Left ventricle myocardium inferior (tissue), 1 donor: ENCODE measurements around the gene GFRAL. TPM values are rescaled to one million over a fixed set of nuclear protein-coding genes. Genes with fewer than 3 reads are reported as not detected.

Source experiments
- DNase-seq: peaks from one replicate; pipeline ENCODE4 v3.0.0-alpha.2; 2020
- H3K27ac ChIP-seq: fragments of 200-600 bp; replicated peaks from 2 replicates; pipeline ENCODE4 v1.8.0; 2021
- H3K27me3 ChIP-seq: fragments of 200-600 bp; 2 replicates; pipeline ENCODE4 v1.8.0; 2021; ENCODE audit warnings: low read depth
- H3K36me3 ChIP-seq: fragments of 200-600 bp; 2 replicates; pipeline ENCODE4 v1.8.0; 2021
- H3K4me1 ChIP-seq: fragments of 200-600 bp; 2 replicates; pipeline ENCODE4 v1.8.0; 2021
- H3K4me3 ChIP-seq: fragments of 200-600 bp; 2 replicates; pipeline ENCODE4 v1.8.0; 2021; ENCODE audit warnings: mild to moderate bottlenecking, moderate library complexity
- H3K9me3 ChIP-seq: fragments of 200-600 bp; replicated peaks from 2 replicates; pipeline ENCODE4 v1.8.0; 2021
- intact Hi-C: fragments of 100-400 bp; cut with micrococcal nuclease; formaldehyde crosslinking; loops from one replicate; pipeline ENCODE4 v1.11.0; 2022
- long read RNA-seq: library from polyadenylated mRNA; unstranded; transcript quantifications from one replicate; pipeline ENCODE4 v2.0.0, GENCODE V29; 2021
- total RNA-seq: library from RNA; stranded (reverse); fragmentation: NEBNext Ultra II Directional; extraction: Animal tissue kit (Norgen Biotek cat#: 25700); gene quantifications from one replicate; pipeline ENCODE4 v1.2.1, GENCODE V29; 2021
- TF ChIP-seq, protein P1 (sequence below): fragments of 200-600 bp; IDR thresholded peaks from 2 replicates; pipeline ENCODE4 v1.8.0; 2021; ENCODE audit warnings: antibody characterized with exemption, mild to moderate bottlenecking, borderline replicate concordance
- donor health status: DM: no; HTN: yes; CAD: no; lungs with severe emphysema.

Gene GFRAL, protein sequence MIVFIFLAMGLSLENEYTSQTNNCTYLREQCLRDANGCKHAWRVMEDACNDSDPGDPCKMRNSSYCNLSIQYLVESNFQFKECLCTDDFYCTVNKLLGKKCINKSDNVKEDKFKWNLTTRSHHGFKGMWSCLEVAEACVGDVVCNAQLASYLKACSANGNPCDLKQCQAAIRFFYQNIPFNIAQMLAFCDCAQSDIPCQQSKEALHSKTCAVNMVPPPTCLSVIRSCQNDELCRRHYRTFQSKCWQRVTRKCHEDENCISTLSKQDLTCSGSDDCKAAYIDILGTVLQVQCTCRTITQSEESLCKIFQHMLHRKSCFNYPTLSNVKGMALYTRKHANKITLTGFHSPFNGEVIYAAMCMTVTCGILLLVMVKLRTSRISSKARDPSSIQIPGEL
- total RNA-seq = not detected
- long read RNA-seq = 0 reads

DNA sequence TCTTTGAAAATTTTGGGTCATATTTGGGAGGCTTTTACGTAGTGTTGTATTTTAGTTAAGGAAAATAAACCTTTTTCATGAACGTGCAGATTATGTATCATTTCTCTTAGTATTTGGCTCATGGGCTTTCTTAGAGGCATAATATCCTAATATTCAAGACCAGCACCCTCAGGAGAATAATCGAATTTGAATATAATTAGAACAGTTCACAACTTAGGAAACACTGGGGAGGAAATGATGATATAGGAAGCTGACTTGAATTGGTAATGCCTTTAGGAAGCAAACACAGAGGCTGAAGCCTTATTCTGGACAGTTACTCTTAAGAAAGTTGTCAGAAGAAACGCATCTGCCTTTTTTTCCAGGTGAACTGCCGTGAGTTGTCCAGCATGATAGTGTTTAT, at the start of gene GFRAL:
GFRAL (plus strand) TSS at position 301 of the 400 bp plus-strand sequence; CDS start at position 387, 86 bp downstream.
- TF ChIP-seq, protein P1, sequence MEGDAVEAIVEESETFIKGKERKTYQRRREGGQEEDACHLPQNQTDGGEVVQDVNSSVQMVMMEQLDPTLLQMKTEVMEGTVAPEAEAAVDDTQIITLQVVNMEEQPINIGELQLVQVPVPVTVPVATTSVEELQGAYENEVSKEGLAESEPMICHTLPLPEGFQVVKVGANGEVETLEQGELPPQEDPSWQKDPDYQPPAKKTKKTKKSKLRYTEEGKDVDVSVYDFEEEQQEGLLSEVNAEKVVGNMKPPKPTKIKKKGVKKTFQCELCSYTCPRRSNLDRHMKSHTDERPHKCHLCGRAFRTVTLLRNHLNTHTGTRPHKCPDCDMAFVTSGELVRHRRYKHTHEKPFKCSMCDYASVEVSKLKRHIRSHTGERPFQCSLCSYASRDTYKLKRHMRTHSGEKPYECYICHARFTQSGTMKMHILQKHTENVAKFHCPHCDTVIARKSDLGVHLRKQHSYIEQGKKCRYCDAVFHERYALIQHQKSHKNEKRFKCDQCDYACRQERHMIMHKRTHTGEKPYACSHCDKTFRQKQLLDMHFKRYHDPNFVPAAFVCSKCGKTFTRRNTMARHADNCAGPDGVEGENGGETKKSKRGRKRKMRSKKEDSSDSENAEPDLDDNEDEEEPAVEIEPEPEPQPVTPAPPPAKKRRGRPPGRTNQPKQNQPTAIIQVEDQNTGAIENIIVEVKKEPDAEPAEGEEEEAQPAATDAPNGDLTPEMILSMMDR = no peak
- H3K4me1 ChIP-seq = no peaks in the 10 kb centered on the region
- intact Hi-C loops = no loop called here

DNA sequence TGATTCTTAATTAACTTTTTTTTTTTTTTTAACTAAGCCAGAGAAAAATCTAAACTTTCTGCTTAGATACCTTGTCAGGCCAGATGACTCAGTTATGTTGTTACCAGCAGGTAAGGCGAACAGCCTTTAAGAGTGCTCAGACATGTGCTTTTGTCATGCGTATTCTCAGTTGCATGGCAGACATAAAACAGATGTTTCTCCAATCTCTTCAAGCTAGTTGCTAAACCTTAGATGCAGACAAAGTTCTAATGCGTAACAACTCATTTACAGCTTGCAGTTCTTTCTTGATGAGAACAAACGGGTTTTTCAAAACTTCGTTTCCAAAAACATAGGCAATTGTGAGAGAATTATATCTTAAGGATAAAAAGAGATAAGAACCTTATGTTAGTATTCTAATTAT, 49.6 kb upstream of the GFRAL start:
- no peaks in the 10 kb centered on the region for H3K9me3 ChIP-seq
- H3K4me3 ChIP-seq = peak overlapping the region; percentile 46
- peaks cover 10% of the 10 kb centered on the region for H3K4me1 ChIP-seq
- no peaks in the 10 kb centered on the region for H3K27me3 ChIP-seq
- no peak for DNase-seq
- peak overlapping the region; percentile 60 for H3K27ac ChIP-seq
- TF ChIP-seq, protein P1 = no peak
- no peaks in the 10 kb centered on the region for H3K36me3 ChIP-seq
- intact Hi-C loops = loop anchor here (10.0 kb wide), 2 partner anchors 677 to 1017 kb away; no protein-coding TSS in a partner anchor

More for the DNA sequence above, at the start of gene GFRAL:
- Histone ChIP-seq H3K27ac (no peak within 1 kb of the TSS), H3K9me3 (no peaks in the 10 kb centered on the region), H3K27me3 (no peaks in the 10 kb centered on the region), H3K36me3 (no peaks in the 10 kb centered on the region), H3K4me3 (no peak within 1 kb of the TSS)
- DNase-seq = no peak

DNA sequence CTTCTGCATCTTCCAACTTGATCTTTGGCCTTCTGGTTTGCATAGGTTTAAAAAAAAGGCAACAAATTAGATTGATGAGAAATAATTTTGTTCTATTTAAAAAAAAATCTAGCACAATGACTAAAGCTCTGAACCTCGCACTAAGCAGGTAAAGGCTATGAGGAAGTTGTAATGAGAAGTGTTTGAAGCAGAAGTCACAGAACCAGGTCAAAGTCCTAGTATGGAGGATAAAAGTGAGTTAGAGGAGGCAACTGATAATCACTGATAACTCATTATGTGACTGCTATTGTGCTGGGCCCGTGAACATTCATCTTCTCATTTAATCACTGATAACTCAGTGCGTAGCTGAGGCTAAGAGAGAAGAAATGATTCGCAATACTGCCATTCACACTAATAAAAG, 46.1 kb upstream of the GFRAL start:
- no peak for DNase-seq
- TF ChIP-seq, protein P1 = no peak
- Histone ChIP-seq H3K27ac (no peak overlapping the region), H3K4me1 (peaks cover 10% of the 10 kb centered on the region), H3K27me3 (no peaks in the 10 kb centered on the region), H3K9me3 (no peaks in the 10 kb centered on the region), H3K36me3 (no peaks in the 10 kb centered on the region), H3K4me3 (no peak overlapping the region)
- intact Hi-C loops = no loop called here

DNA sequence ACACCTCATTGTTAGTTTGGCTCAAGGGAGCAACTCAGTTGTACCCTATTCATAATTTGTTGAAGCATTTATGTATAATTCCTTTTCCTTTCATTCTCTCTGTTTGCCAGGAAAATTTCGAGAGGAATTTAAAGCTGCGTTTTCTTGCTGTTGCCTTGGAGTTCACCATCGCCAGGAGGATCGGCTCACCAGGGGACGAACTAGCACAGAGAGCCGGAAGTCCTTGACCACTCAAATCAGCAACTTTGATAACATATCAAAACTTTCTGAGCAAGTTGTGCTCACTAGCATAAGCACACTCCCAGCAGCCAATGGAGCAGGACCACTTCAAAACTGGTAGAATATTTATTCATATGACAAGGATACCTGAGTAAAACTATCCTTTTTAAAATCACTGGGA, 45.2 kb upstream of the GFRAL start:
- Histone ChIP-seq H3K9me3 (no peaks in the 10 kb centered on the region), H3K36me3 (no peaks in the 10 kb centered on the region), H3K27me3 (no peaks in the 10 kb centered on the region), H3K4me1 (peaks cover 7% of the 10 kb centered on the region), H3K27ac (no peak overlapping the region), H3K4me3 (no peak overlapping the region)
- TF ChIP-seq, protein P1 = no peak
- DNase-seq = peak; percentile 13
- intact Hi-C loops = no loop called here

DNA sequence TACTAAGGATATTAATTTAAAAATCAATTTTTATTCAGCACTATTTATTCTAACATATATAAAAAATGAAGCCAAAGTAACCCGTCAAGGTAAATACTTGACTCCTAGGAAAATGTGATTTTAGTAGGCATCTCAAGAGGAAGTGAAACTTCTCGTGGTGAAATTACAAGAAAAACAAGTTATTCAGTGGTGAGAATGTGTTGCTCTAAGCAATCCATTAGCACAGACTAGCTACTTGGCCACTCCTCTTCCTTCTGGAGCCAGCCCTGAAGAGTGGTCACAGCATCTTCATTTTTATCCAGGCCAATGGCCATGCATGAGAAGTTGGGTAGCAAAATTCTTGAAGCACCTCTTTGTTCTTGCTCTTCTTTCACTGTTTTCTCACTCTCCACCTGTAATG, 40.4 kb upstream of the GFRAL start:
- intact Hi-C loops = no loop called here
- Histone ChIP-seq H3K36me3 (no peaks in the 10 kb centered on the region), H3K4me1 (peaks cover 5% of the 10 kb centered on the region), H3K27ac (no peak overlapping the region), H3K4me3 (no peak overlapping the region), H3K9me3 (no peaks in the 10 kb centered on the region), H3K27me3 (no peaks in the 10 kb centered on the region)
- TF ChIP-seq, protein P1 = no peak
- no peak for DNase-seq
